CD14-positive monocyte (primary cell): ENCODE data around the gene ERLIN1. TPM values are rescaled to one million over a fixed set of nuclear protein-coding genes. Genes with fewer than 3 reads are reported as not detected.

Experiments
- DNase-seq, 3 donors: peaks; one replicate each; pipeline ENCODE4 v3.0.0-alpha.2; 2011 to 2022
- H2AFZ ChIP-seq: 2 replicates; pipeline ENCODE4 v1.6.0; 2012; ENCODE audit warnings: mild to moderate bottlenecking, low read depth, low read length, inconsistent platforms; ENCODE audit not compliant: insufficient read depth, poor library complexity, severe bottlenecking
- H3K27ac ChIP-seq, 2 donors: 1 replicate in 1 of 2; 2 replicates in 1 of 2; pipeline ENCODE4 v1.5.1; 2012 to 2013; ENCODE audit warnings: low read length in 2 of 2, control low read depth in 1 of 2, inconsistent platforms in 1 of 2, low read depth in 1 of 2, mild to moderate bottlenecking in 1 of 2
- H3K27me3 ChIP-seq, 2 donors: one replicate each; pipeline versions ENCODE4 v1.6.0 to v1.6.1; 2011 to 2013; ENCODE audit warnings: low read length in 2 of 2; ENCODE audit not compliant: control insufficient read depth in 2 of 2, insufficient read depth in 2 of 2
- H3K36me3 ChIP-seq, 2 donors: replicated peaks in 1 of 2; 1 replicate in 1 of 2; 2 replicates in 1 of 2; pipeline versions ENCODE4 v1.5.1 to v1.6.1; 2012 to 2013; ENCODE audit warnings: low read length in 2 of 2, control low read depth in 1 of 2, inconsistent platforms in 1 of 2, mild to moderate bottlenecking in 1 of 2; ENCODE audit not compliant: insufficient read depth in 2 of 2, control insufficient read depth in 1 of 2
- H3K4me1 ChIP-seq, 2 donors: 1 replicate in 1 of 2; 2 replicates in 1 of 2; pipeline versions ENCODE4 v1.5.1 to v1.6.1; 2012 to 2013; ENCODE audit warnings: low read length in 2 of 2, control low read depth in 1 of 2, inconsistent platforms in 1 of 2, mild to moderate bottlenecking in 1 of 2, moderate library complexity in 1 of 2; ENCODE audit not compliant: insufficient read depth in 2 of 2, control insufficient read depth in 1 of 2
- H3K4me2 ChIP-seq: replicated peaks from 2 replicates; pipeline ENCODE3; 2012; ENCODE audit warnings: low read length, moderate library complexity, mild to moderate bottlenecking; ENCODE audit not compliant: poor library complexity, severe bottlenecking; ENCODE audit errors: extremely low read depth
- H3K4me3 ChIP-seq, 3 experiments: fragments of 200-600 bp in 1 of 3; sonication (generic) in 1 of 3; replicated peaks in 1 of 3; 1 replicate in 2 of 3; 2 replicates in 1 of 3; pipeline ENCODE4 v1.5.1; 2011 to 2013; ENCODE audit warnings: low read length in 3 of 3, mild to moderate bottlenecking in 3 of 3, control low read depth in 2 of 3, low read depth in 2 of 3, inconsistent platforms in 1 of 3, moderate library complexity in 1 of 3
- H3K79me2 ChIP-seq: 2 replicates; pipeline ENCODE4 v1.6.0; 2012; ENCODE audit warnings: mild to moderate bottlenecking, control low read depth, inconsistent platforms, low read length, moderate library complexity; ENCODE audit not compliant: insufficient read depth
- H3K9ac ChIP-seq: 2 replicates; pipeline ENCODE4 v1.6.0; 2017; ENCODE audit warnings: low read length, mild to moderate bottlenecking; ENCODE audit not compliant: insufficient read depth, poor library complexity, severe bottlenecking
- H3K9me3 ChIP-seq, 2 donors: replicated peaks in 1 of 2; 1 replicate in 1 of 2; 2 replicates in 1 of 2; pipeline versions ENCODE4 v1.5.1 to v1.6.1; 2012 to 2013; ENCODE audit warnings: low read length in 2 of 2, control low read depth in 1 of 2; ENCODE audit not compliant: control insufficient read depth in 1 of 2, insufficient read depth in 1 of 2
- H4K20me1 ChIP-seq: 2 replicates; pipeline ENCODE4 v1.6.0; 2012; ENCODE audit warnings: mild to moderate bottlenecking, low read length, control low read depth, moderate library complexity; ENCODE audit not compliant: insufficient read depth
- H3K27ac Mint-ChIP-seq, 7 donors: one replicate each; pipeline ENCODE4 v1.8.0; 2020; ENCODE audit warnings: mild to moderate bottlenecking in 7 of 7, mixed read lengths in 7 of 7, moderate library complexity in 6 of 7, inconsistent platforms in 2 of 7
- H3K27me3 Mint-ChIP-seq, 3 donors: one replicate each; pipeline ENCODE4 v1.8.0; 2021 to 2022; ENCODE audit warnings: low read depth in 3 of 3, mild to moderate bottlenecking in 3 of 3, mixed read lengths in 3 of 3, moderate library complexity in 3 of 3, inconsistent platforms in 1 of 3
- H3K36me3 Mint-ChIP-seq, 2 donors: one replicate each; pipeline ENCODE4 v1.8.0; 2020; ENCODE audit warnings: mixed read lengths in 2 of 2, inconsistent platforms in 1 of 2, mild to moderate bottlenecking in 1 of 2
- H3K4me1 Mint-ChIP-seq: one replicate; pipeline ENCODE4 v1.8.0; 2020; ENCODE audit warnings: mild to moderate bottlenecking, mixed read lengths
- H3K4me3 Mint-ChIP-seq, 2 donors: one replicate each; pipeline ENCODE4 v1.8.0; 2020; ENCODE audit warnings: mild to moderate bottlenecking in 2 of 2, mixed read lengths in 2 of 2, moderate library complexity in 1 of 2
- H3K9me3 Mint-ChIP-seq, 7 donors: one replicate each; pipeline ENCODE4 v1.8.0; 2020 to 2022; ENCODE audit warnings: mixed read lengths in 7 of 7, mild to moderate bottlenecking in 6 of 7, moderate library complexity in 6 of 7, inconsistent platforms in 2 of 7
- CTCF ChIP-seq: fragments of 200-600 bp; IDR thresholded peaks from one replicate; pipeline ENCODE4 v1.8.0; 2022; ENCODE audit warnings: antibody characterized with exemption, mild to moderate bottlenecking
- WGBS: methylation state at CpG from one replicate; pipeline ENCODE4 v1.1.5; 2013; ENCODE audit warnings: missing lambda C conversion rate; ENCODE audit not compliant: insufficient coverage; 5-methylcytosine and 5-hydroxymethylcytosine counted together
- intact Hi-C, 2 donors: fragments of 100-400 bp; cut with micrococcal nuclease; formaldehyde crosslinking; loops; one replicate each; pipeline versions ENCODE4 v1.15.0 to v1.15.1; 2023
- polyA plus RNA-seq, 3 donors: library from polyadenylated mRNA; depleted of rRNA in 1 of 3; unstranded in 2 of 3; stranded (reverse) in 1 of 3; fragments of 300-500 nt in 2 of 3; fragments of >200 nt in 1 of 3; fragmentation: Illumina TruSeq in 2 of 3; gene quantifications; 1 replicate in 2 of 3; 2 replicates in 1 of 3; pipeline ENCODE4 v1.2.3, GENCODE V29; 2012 to 2021

ERLIN1 gene
- polyA plus RNA-seq, 3 donors = 14.5 to 31.4 (median 18.7) TPM

- DNase-seq = no peak
- H3K79me2 ChIP-seq = peaks cover 76% of the 10 kb centered on the region
- H3K27me3 ChIP-seq = no peaks in the 10 kb centered on the region
- H3K4me3 ChIP-seq = no peak overlapping the region
- H3K27ac Mint-ChIP-seq = peak overlapping the region in 4 of 7 donors; percentile 1 to 70 (median 52)
- H3K9ac ChIP-seq = no peak overlapping the region
- no peak overlapping the region for H3K4me3 Mint-ChIP-seq
- no peak overlapping the region for H3K4me2 ChIP-seq
- H3K27ac ChIP-seq = peak overlapping the region in 1 of 2 donors; percentile 43
- H3K4me1 Mint-ChIP-seq = peaks cover 2% of the 10 kb centered on the region
- no CpG with 5 or more reads among the region's 2 CpGs for WGBS
- H2AFZ ChIP-seq = no peak overlapping the region
- intact Hi-C loops = no loop called here
- no peaks in the 10 kb centered on the region for H3K27me3 Mint-ChIP-seq
- H4K20me1 ChIP-seq = peaks cover 28% of the 10 kb centered on the region
- H3K36me3 Mint-ChIP-seq = peaks cover 81 to 91% of the 10 kb centered on the region in 2 donors
- no peak for TF ChIP-seq CTCF
- peaks cover 81 to 100% of the 10 kb centered on the region in 2 donors for H3K36me3 ChIP-seq
- H3K4me1 ChIP-seq = no peaks in the 10 kb centered on the region
- H3K9me3 ChIP-seq = no peaks in the 10 kb centered on the region
- no peaks in the 10 kb centered on the region for H3K9me3 Mint-ChIP-seq
Measured at GRCh38 chr10:100158044-100158805, 27.6 kb downstream of the ERLIN1 start.

- intact Hi-C loops = no loop called here
- Histone ChIP-seq H3K9me3 (no peaks in the 10 kb centered on the region), H3K4me3 (no peak overlapping the region), H2AFZ (no peak overlapping the region), H3K27me3 (no peaks in the 10 kb centered on the region), H3K79me2 (peaks cover 66% of the 10 kb centered on the region), H3K27ac (peak overlapping the region in 1 of 2 donors; percentile 46), H3K4me2 (no peak overlapping the region), H3K9ac (no peak overlapping the region), H3K4me1 (no peaks in the 10 kb centered on the region), H4K20me1 (peaks cover 28% of the 10 kb centered on the region), H3K36me3 (peaks cover 81 to 100% of the 10 kb centered on the region in 2 donors)
- Mint-ChIP-seq H3K9me3 (no peaks in the 10 kb centered on the region), H3K27ac (peak overlapping the region in 3 of 7 donors; percentile 29 to 73 (median 36)), H3K36me3 (peaks cover 81 to 93% of the 10 kb centered on the region in 2 donors), H3K4me3 (no peak overlapping the region), H3K27me3 (no peaks in the 10 kb centered on the region), H3K4me1 (peaks cover 2% of the 10 kb centered on the region)
- TF ChIP-seq CTCF = no peak
- no peak for DNase-seq
Measured at GRCh38 chr10:100157156-100157555, 28.7 kb downstream of the ERLIN1 start.
